ENCODE results near the gene TCEAL1. TPM values are rescaled to one million over a fixed set of nuclear protein-coding genes. Genes with fewer than 3 reads are reported as not detected.
"Not testable (repeated sequence)": the region's sequence is repeated elsewhere in the genome, so short reads cannot be mapped to it uniquely, and the experiment has no call there.

TCEAL1 gene
- total and polyA plus RNA-seq, 2 donors (not counting 1 experiment from before 2014, with no cell fraction given) = 12.5 to 16.7 TPM

DNA sequence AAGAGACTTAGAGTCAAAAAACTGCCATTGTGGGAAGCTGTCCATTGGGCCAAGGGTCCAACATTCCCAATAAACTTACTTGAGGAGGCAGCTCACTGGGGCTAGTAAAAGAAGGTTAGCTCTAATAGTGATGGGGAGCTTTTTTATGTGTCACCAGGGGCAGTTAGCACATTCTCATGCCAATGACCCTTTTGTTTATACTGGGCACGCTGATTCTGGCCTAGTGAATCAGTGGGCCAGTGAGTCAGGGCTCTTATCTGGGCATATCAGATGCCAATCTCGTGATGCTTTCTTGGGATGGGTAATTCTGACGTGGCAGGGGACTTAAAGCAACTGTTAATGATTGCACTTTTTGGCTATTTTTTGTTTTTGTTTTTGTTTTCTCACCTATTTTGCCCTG, 27.8 kb downstream of the TCEAL1 start:
- intact Hi-C loops (cut with micrococcal nuclease) = no loop called here
- Mint-ChIP-seq H3K27me3 (peaks cover 5% of the 10 kb centered on the region), H3K9me3 (ENCODE audit: insufficient read depth) (no peaks in the 10 kb centered on the region), H3K4me3 (no peak overlapping the region), H3K27ac (no peak overlapping the region), H3K4me1 (no peaks in the 10 kb centered on the region)
- no peak for DNase-seq
- Histone ChIP-seq H2AFZ (ENCODE audit: insufficient read depth, low read depth, low read length, poor library complexity, severe bottlenecking) (no peak overlapping the region), H3K79me2 (ENCODE audit: control insufficient read depth, insufficient read depth, low read length) (no peaks in the 10 kb centered on the region), H3K4me3 (ENCODE audit: control extremely low read depth in 1 of 5, extremely low read depth in 1 of 5, insufficient read depth in 1 of 5, low read depth in 2 of 5, low read length in 4 of 5) (no peak overlapping the region), H3K4me1 (ENCODE audit: control insufficient read depth in 2 of 2, insufficient read depth in 2 of 2, low read length in 2 of 2) (no peaks in the 10 kb centered on the region), H3K27me3 (replicated peaks in 1 of 4; ENCODE audit: control extremely low read depth in 1 of 4, control insufficient read depth in 3 of 4, insufficient read depth in 4 of 4, low read length in 3 of 4) (no peaks in the 10 kb centered on the region), H4K20me1 (ENCODE audit: control insufficient read depth, insufficient read depth, low read length, poor library complexity, severe bottlenecking) (no peaks in the 10 kb centered on the region), H3K9me3 (ENCODE audit: control extremely low read depth in 1 of 3, control insufficient read depth in 2 of 3, insufficient read depth in 1 of 3, low read length in 2 of 3) (no peaks in the 10 kb centered on the region), H3K9ac (ENCODE audit: low read length) (no peak overlapping the region), H3K4me2 (replicated peaks; ENCODE audit: low read depth, low read length, poor library complexity, severe bottlenecking) (no peak overlapping the region), H3K27ac (ENCODE audit: low read length in 2 of 2) (no peak overlapping the region), H3K36me3 (replicated peaks in 1 of 2; ENCODE audit: control extremely low read depth in 1 of 2, control insufficient read depth in 1 of 2, extremely low read depth in 1 of 2, insufficient read depth in 2 of 2, low read length in 1 of 2) (no peaks in the 10 kb centered on the region)
- ATAC-seq (ENCODE audit: low read depth) = no peak
- POLR2A ChIA-PET = no interaction called here
- WGBS (ENCODE audit: insufficient coverage) = 80% methylated on average over 1 of the region's 3 CpGs
- no peak for TF ChIP-seq EZH2 (IDR thresholded peaks at IDR 0.05; ENCODE audit: borderline replicate concordance, insufficient read depth, low read depth, low read length, poor library complexity, severe bottlenecking)
- TF ChIP-seq, protein P1, sequence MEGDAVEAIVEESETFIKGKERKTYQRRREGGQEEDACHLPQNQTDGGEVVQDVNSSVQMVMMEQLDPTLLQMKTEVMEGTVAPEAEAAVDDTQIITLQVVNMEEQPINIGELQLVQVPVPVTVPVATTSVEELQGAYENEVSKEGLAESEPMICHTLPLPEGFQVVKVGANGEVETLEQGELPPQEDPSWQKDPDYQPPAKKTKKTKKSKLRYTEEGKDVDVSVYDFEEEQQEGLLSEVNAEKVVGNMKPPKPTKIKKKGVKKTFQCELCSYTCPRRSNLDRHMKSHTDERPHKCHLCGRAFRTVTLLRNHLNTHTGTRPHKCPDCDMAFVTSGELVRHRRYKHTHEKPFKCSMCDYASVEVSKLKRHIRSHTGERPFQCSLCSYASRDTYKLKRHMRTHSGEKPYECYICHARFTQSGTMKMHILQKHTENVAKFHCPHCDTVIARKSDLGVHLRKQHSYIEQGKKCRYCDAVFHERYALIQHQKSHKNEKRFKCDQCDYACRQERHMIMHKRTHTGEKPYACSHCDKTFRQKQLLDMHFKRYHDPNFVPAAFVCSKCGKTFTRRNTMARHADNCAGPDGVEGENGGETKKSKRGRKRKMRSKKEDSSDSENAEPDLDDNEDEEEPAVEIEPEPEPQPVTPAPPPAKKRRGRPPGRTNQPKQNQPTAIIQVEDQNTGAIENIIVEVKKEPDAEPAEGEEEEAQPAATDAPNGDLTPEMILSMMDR (IDR thresholded peaks at IDR 0.05) = no peak
- CTCF ChIA-PET = no interaction called here

DNA sequence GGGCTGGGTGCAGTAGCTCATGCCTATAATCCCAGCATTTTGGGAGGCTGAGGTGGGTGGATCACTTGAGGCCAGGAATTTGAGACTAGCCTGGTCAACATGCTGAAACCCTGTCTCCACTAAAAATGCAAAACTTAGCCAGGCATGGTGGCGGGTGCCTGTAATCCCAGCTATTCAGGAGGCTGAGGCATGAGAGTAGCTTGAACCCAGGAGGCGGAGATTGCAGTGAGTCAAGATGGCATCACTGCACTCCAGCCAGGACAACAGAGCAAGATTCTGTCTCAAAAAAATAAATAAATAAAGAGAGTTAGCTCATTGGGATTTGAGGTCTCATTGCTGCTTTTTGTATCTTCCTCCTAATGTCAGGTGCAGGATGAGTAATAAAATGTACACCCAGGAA, 28.3 kb downstream of the TCEAL1 start:
- H3K9me3 ChIP-seq (ENCODE audit: control extremely low read depth in 1 of 3, control insufficient read depth in 2 of 3, insufficient read depth in 1 of 3, low read length in 2 of 3); H3K4me1 Mint-ChIP-seq; H3K27me3 Mint-ChIP-seq; H3K4me3 ChIP-seq (ENCODE audit: control extremely low read depth in 1 of 5, extremely low read depth in 1 of 5, insufficient read depth in 1 of 5, low read depth in 2 of 5, low read length in 4 of 5); H3K4me1 ChIP-seq (ENCODE audit: control insufficient read depth in 2 of 2, insufficient read depth in 2 of 2, low read length in 2 of 2); CTCF ChIA-PET; H2AFZ ChIP-seq (ENCODE audit: insufficient read depth, low read depth, low read length, poor library complexity, severe bottlenecking); H3K27ac Mint-ChIP-seq; H3K9ac ChIP-seq (ENCODE audit: low read length); H3K79me2 ChIP-seq (ENCODE audit: control insufficient read depth, insufficient read depth, low read length); POLR2A ChIA-PET; H3K4me2 ChIP-seq (replicated peaks; ENCODE audit: low read depth, low read length, poor library complexity, severe bottlenecking); H3K4me3 Mint-ChIP-seq; intact Hi-C loops (cut with micrococcal nuclease); H3K9me3 Mint-ChIP-seq (ENCODE audit: insufficient read depth); H3K36me3 ChIP-seq (replicated peaks in 1 of 2; ENCODE audit: control extremely low read depth in 1 of 2, control insufficient read depth in 1 of 2, extremely low read depth in 1 of 2, insufficient read depth in 2 of 2, low read length in 1 of 2); H3K27me3 ChIP-seq (replicated peaks in 1 of 4; ENCODE audit: control extremely low read depth in 1 of 4, control insufficient read depth in 3 of 4, insufficient read depth in 4 of 4, low read length in 3 of 4); DNase-seq; H3K27ac ChIP-seq (ENCODE audit: low read length in 2 of 2); ATAC-seq (ENCODE audit: low read depth); H4K20me1 ChIP-seq (ENCODE audit: control insufficient read depth, insufficient read depth, low read length, poor library complexity, severe bottlenecking): not testable (repeated sequence)
- 100% methylated on average over 1 of the region's 2 CpGs for WGBS (ENCODE audit: insufficient coverage)
